ENCODE measurements around the gene PRKCG. TPM values are rescaled to one million over a fixed set of nuclear protein-coding genes. Genes with fewer than 3 reads are reported as not detected.
A peak's percentile ranks its signal among the peaks of the same experiment; 100 is the strongest.

Gene PRKCG
- total and polyA plus RNA-seq, 2 of the 8 experiments (the other 6 are each of a cell fraction or from before 2014, with no cell fraction given), result 6.1 to 10.6 TPM

GRCh38 chr19:53909471-53910169 is 27.6 kb downstream of the PRKCG start:
- Histone ChIP-seq H3K9me3 (ENCODE audit: insufficient read depth in 2 of 2, low read depth in 1 of 2, low read length in 1 of 2) (no peaks in the 10 kb centered on the region), H3K79me2 (ENCODE audit: control insufficient read depth in 1 of 2, insufficient read depth in 2 of 2, low read length in 2 of 2) (peaks cover 0 to 18% of the 10 kb centered on the region in 2 experiments; a peak in 3 of 4 replicates), H4K91ac (replicated peaks; ENCODE audit: insufficient read length, low read length) (peak overlapping the region; percentile 57), H3K14ac (ENCODE audit: insufficient read length) (no peak overlapping the region), H2BK12ac (ENCODE audit: low read depth, low read length) (0 out of 2 replicates have a peak overlapping the region, but pooled peaks have one; percentile 60), H2AK5ac (ENCODE audit: low read depth, low read length) (no peak overlapping the region), H4K20me1 (replicated peaks in 1 of 2; ENCODE audit: control insufficient read depth in 1 of 2, insufficient read depth in 2 of 2, low read length in 2 of 2) (peaks cover 6 to 10% of the 10 kb centered on the region in 2 experiments), H3K23me2 (ENCODE audit: low read depth, low read length) (peaks cover 22% of the 10 kb centered on the region), H3K23ac (ENCODE audit: insufficient read length) (no peak overlapping the region), H3K4ac (replicated peaks; ENCODE audit: insufficient read length, low read depth, low read length) (no peak overlapping the region), H3K56ac (replicated peaks; ENCODE audit: insufficient read length, low read depth, low read length) (peak overlapping the region; percentile 10), H3K27ac (ENCODE audit: low read depth, low read length) (no peak overlapping the region), H2AFZ (ENCODE audit: low read length) (no peak overlapping the region), H4K5ac (ENCODE audit: insufficient read length, low read depth, low read length) (peak overlapping the region; percentile 6), H2BK15ac (ENCODE audit: low read length) (no peak overlapping the region), H4K8ac (ENCODE audit: extremely low read depth, insufficient read depth, low read length) (peak overlapping the region; percentile 40; the same call in 1 of the 2 replicates), H3K18ac (ENCODE audit: extremely low read depth, low read length) (peak overlapping the region; percentile 60; the same call in 1 of the 2 replicates), H2BK5ac (ENCODE audit: low read depth, low read length) (peak overlapping the region; percentile 77; the same call in 1 of the 2 replicates), H3K36me3 (ENCODE audit: control insufficient read depth in 2 of 4, insufficient read depth in 4 of 4, low read length in 3 of 4) (peaks cover 0 to 3% (median 0%) of the 10 kb centered on the region in 4 experiments; a peak in 1 of 8 replicates), H2BK120ac (replicated peaks; ENCODE audit: low read depth, low read length) (no peak overlapping the region), H3K4me2 (ENCODE audit: insufficient read depth in 1 of 2, low read depth in 2 of 2, low read length in 2 of 2) (peak overlapping the region; percentile 75 to 95), H3K79me1 (ENCODE audit: low read depth, low read length) (peaks cover 6% of the 10 kb centered on the region), H3K4me1 (replicated peaks in 1 of 4; ENCODE audit: control insufficient read depth in 3 of 4, insufficient read depth in 4 of 4, low read length in 3 of 4) (peaks cover 0 to 14% (median 4%) of the 10 kb centered on the region in 4 experiments; a peak in 4 of 7 replicates), H3K27me3 (replicated peaks in 1 of 4; ENCODE audit: control insufficient read depth in 3 of 4, extremely low read depth in 1 of 4, insufficient read depth in 3 of 4, low read length in 3 of 4) (peaks cover 0 to 23% (median 14%) of the 10 kb centered on the region in 4 experiments; a peak in 5 of 7 replicates), H3K4me3 (ENCODE audit: extremely low read depth in 1 of 4, insufficient read depth in 2 of 4, low read depth in 3 of 4, low read length in 4 of 4) (peak overlapping the region; percentile 75 to 98 (median 84)), H3K9ac (replicated peaks in 1 of 4; ENCODE audit: extremely low read depth in 1 of 4, low read depth in 3 of 4, low read length in 3 of 4) (peak overlapping the region; percentile 36 to 58 (median 41); a peak in 6 of 7 replicates), H2BK20ac (ENCODE audit: low read length) (no peak overlapping the region)
- 2% methylated on average over 32 of the region's 47 CpGs; no CpG with 5 or more reads in 1 of the 2 experiments for WGBS, 2 experiments (ENCODE audit: extremely low coverage in 1 of 2, insufficient coverage in 1 of 2, insufficient read length in 1 of 2, insufficient replicate concordance in 2 of 2, low coverage in 1 of 2, low lambda C conversion rate in 2 of 2, missing lambda C conversion rate in 1 of 2)
- TF ChIP-seq SP1 (IDR thresholded peaks at IDR 0.05; ENCODE audit: low read depth, low read length) (no peak), TAF1 (IDR thresholded peaks at IDR 0.05; ENCODE audit: low read depth, low read length) (0 out of 2 replicates have a peak, but pooled peaks have one; percentile 22), KDM4A (IDR thresholded peaks at IDR 0.05; ENCODE audit: low read depth, low read length, severe bottlenecking) (peak; percentile 66), CHD2 (IDR thresholded peaks at IDR 0.05; ENCODE audit: low read length) (no peak), RBBP5 (IDR thresholded peaks at IDR 0.05; ENCODE audit: borderline replicate concordance, low read depth, low read length) (peak; percentile 23; the same call in 1 of the 2 replicates), PHF8 (conservative IDR thresholded peaks at IDR 0.05; ENCODE audit: low read depth, low read length) (0 out of 2 replicates have a peak, but pooled peaks have one; percentile 31), EZH2 (IDR thresholded peaks at IDR 0.05; ENCODE audit: low read depth, low read length, severe bottlenecking) (no peak)
- ChIA-PET CTCF (ENCODE audit: partially characterized antibody) (interaction anchor here (0.8 to 3.9 kb wide), 6 partner anchors 13 to 120 kb away, joined by 4 to 34 read pairs (median 8); partner anchors contain the start of gene MYADM), POLR2A (ENCODE audit: partially characterized antibody) (interaction anchor here (1.3 to 1.7 kb wide), 4 partner anchors 11 to 71 kb away, joined by 3 to 7 read pairs (median 4); no protein-coding TSS in a partner anchor)
- DNase-seq (ENCODE audit: low read depth in 1 of 2, low spot score in 2 of 2) (peak in 1 of 2 experiments; percentile 73), FAIRE-seq (no peak)
